GM21576 (cell line): ENCODE data around the gene SLC22A16.

Source experiments
- ATAC-seq: cut with Tn5 transposase; IDR thresholded peaks from one replicate; pipeline ENCODE4 v1.9.1; 2021; ENCODE audit warnings: mild to moderate bottlenecking, moderate library complexity; ENCODE audit not compliant: unreplicated experiment

Gene SLC22A16

GRCh38 chr6:110409794-110410193 is 66.6 kb downstream of the SLC22A16 start:
- ATAC-seq = no peak

GRCh38 chr6:110408901-110409300 is 67.5 kb downstream of the SLC22A16 start:
- ATAC-seq = no peak

GRCh38 chr6:110404607-110405006 is 71.8 kb downstream of the SLC22A16 start:
- no peak for ATAC-seq

GRCh38 chr6:110401585-110402176 is 74.7 kb downstream of the SLC22A16 start:
- ATAC-seq = no peak

GRCh38 chr6:110400208-110400607 is 76.2 kb downstream of the SLC22A16 start:
- ATAC-seq = no peak

GRCh38 chr6:110399219-110400071 is 77.0 kb downstream of the SLC22A16 start:
- no peak for ATAC-seq

- no peak for ATAC-seq
These were observed 77.6 kb downstream of the SLC22A16 start for GRCh38 chr6:110398778-110399177.

- no peak for ATAC-seq
These were observed 81.2 kb downstream of the SLC22A16 start for GRCh38 chr6:110395221-110395620.

- ATAC-seq = no peak
These were observed 82.0 kb downstream of the SLC22A16 start for GRCh38 chr6:110394409-110394808.

GRCh38 chr6:110392727-110393126 is 83.7 kb downstream of the SLC22A16 start:
- no peak for ATAC-seq

GRCh38 chr6:110390404-110390803 is 86.0 kb downstream of the SLC22A16 start:
- ATAC-seq = no peak

GRCh38 chr6:110389689-110390382 is 86.6 kb downstream of the SLC22A16 start:
- no peak for ATAC-seq

- no peak for ATAC-seq
These were observed 88.4 kb downstream of the SLC22A16 start for GRCh38 chr6:110387986-110388385.

- ATAC-seq = no peak
These were observed 91.0 kb downstream of the SLC22A16 start for GRCh38 chr6:110385458-110385863.

- no peak for ATAC-seq
These were observed 97.9 kb downstream of the SLC22A16 start for GRCh38 chr6:110378552-110378951.
